Loucy (cell line): ENCODE measurements around the gene THADA.

ENCODE experiments used
- H2AFZ ChIP-seq: fragments of 200-600 bp; sonication (generic); 2 replicates; pipeline ENCODE4 v1.6.0; 2016; ENCODE audit warnings: antibody characterized with exemption, mild to moderate bottlenecking, low read length, moderate library complexity
- H3F3A ChIP-seq: fragments of 200-600 bp; 2 replicates; pipeline ENCODE4 v1.6.0; 2016; ENCODE audit warnings: antibody characterized with exemption, low read depth, mild to moderate bottlenecking
- H3K27me3 ChIP-seq: fragments of 200-600 bp; sonication (generic); 2 replicates; pipeline ENCODE4 v1.6.1; 2014; ENCODE audit warnings: low read length, mild to moderate bottlenecking; ENCODE audit not compliant: insufficient read depth, poor library complexity, severe bottlenecking
- H3K36me3 ChIP-seq: fragments of 200-600 bp; sonication (generic); 2 replicates; pipeline ENCODE4 v1.6.1; 2016; ENCODE audit warnings: low read length; ENCODE audit not compliant: insufficient read depth
- H3K4me1 ChIP-seq: fragments of 200-600 bp; sonication (generic); 2 replicates; pipeline ENCODE4 v1.5.1; 2014; ENCODE audit warnings: low read length, mild to moderate bottlenecking; ENCODE audit not compliant: insufficient read depth, poor library complexity, severe bottlenecking
- H3K4me2 ChIP-seq: fragments of 200-600 bp; sonication (generic); 2 replicates; pipeline ENCODE4 v1.6.0; 2014; ENCODE audit warnings: antibody characterized with exemption, low read length, low read depth, mild to moderate bottlenecking; ENCODE audit not compliant: poor library complexity, severe bottlenecking
- H3K4me3 ChIP-seq: fragments of 200-600 bp; sonication (generic); 2 replicates; pipeline ENCODE4 v1.5.1; 2014; ENCODE audit warnings: low read length, mild to moderate bottlenecking, mixed read lengths; ENCODE audit not compliant: poor library complexity, severe bottlenecking
- H3K79me2 ChIP-seq: fragments of 200-600 bp; sonication (generic); 2 replicates; pipeline ENCODE4 v1.6.1; 2014; ENCODE audit warnings: low read length; ENCODE audit not compliant: insufficient read depth
- H3K9ac ChIP-seq: fragments of 200-600 bp; sonication (generic); 2 replicates; pipeline ENCODE4 v1.6.0; 2014; ENCODE audit warnings: mild to moderate bottlenecking, low read depth, low read length, moderate library complexity; ENCODE audit not compliant: poor library complexity, severe bottlenecking
- H3K9me2 ChIP-seq: fragments of 200-600 bp; sonication (generic); replicated peaks from 2 replicates; pipeline ENCODE4 v1.6.1; 2016; ENCODE audit warnings: low read depth, low read length, mixed read lengths
- H3K9me3 ChIP-seq: fragments of 200-600 bp; sonication (generic); 2 replicates; pipeline ENCODE4 v1.6.1; 2014; ENCODE audit warnings: mild to moderate bottlenecking, antibody characterized with exemption, low read length, low read depth; ENCODE audit not compliant: insufficient read depth
- H4K20me1 ChIP-seq: fragments of 200-600 bp; sonication (generic); 2 replicates; pipeline ENCODE4 v1.6.0; 2014; ENCODE audit warnings: antibody characterized with exemption, low read length, mild to moderate bottlenecking; ENCODE audit not compliant: insufficient read depth, poor library complexity, severe bottlenecking
- CTCF ChIP-seq: fragments of 200-600 bp; sonication (generic); conservative IDR thresholded peaks from 2 replicates; pipeline ENCODE4 v1.5.1; 2014; ENCODE audit warnings: mild to moderate bottlenecking, antibody characterized with exemption, low read length
- EZH2phosphoT487 ChIP-seq: fragments of 200-600 bp; IDR thresholded peaks from 2 replicates; pipeline ENCODE4 v1.6.1; 2018; ENCODE audit warnings: antibody characterized with exemption, mild to moderate bottlenecking, moderate library complexity, borderline replicate concordance

The THADA gene

GRCh38 chr2:43262239-43262638 lies 333.6 kb downstream of the THADA start:
- Histone ChIP-seq H2AFZ (no peak overlapping the region), H3K36me3 (no peaks in the 10 kb centered on the region), H3K9me3 (no peaks in the 10 kb centered on the region)

GRCh38 chr2:43259512-43259911 lies 336.3 kb downstream of the THADA start:
- Histone ChIP-seq H3F3A (no peaks in the 10 kb centered on the region), H3K4me2 (no peak overlapping the region), H4K20me1 (no peaks in the 10 kb centered on the region), H3K27me3 (no peaks in the 10 kb centered on the region), H3K79me2 (no peaks in the 10 kb centered on the region), H3K4me1 (no peaks in the 10 kb centered on the region), H3K4me3 (no peak overlapping the region), H2AFZ (no peak overlapping the region), H3K9ac (no peak overlapping the region), H3K9me3 (no peaks in the 10 kb centered on the region), H3K36me3 (0 out of 2 replicates have a peak, but pooled peaks cover 4% of the 10 kb centered on the region), H3K9me2 (no peaks in the 10 kb centered on the region)
- TF ChIP-seq EZH2phosphoT487 (no peak), CTCF (no peak)

More at GRCh38 chr2:43262239-43262638, 333.6 kb downstream of the THADA start:
- Histone ChIP-seq H3K79me2 (no peaks in the 10 kb centered on the region), H3K27me3 (no peaks in the 10 kb centered on the region), H3F3A (no peaks in the 10 kb centered on the region), H4K20me1 (no peaks in the 10 kb centered on the region), H3K9ac (no peak overlapping the region), H3K4me1 (no peaks in the 10 kb centered on the region), H3K9me2 (no peaks in the 10 kb centered on the region), H3K4me3 (no peak overlapping the region), H3K4me2 (no peak overlapping the region)
- TF ChIP-seq CTCF (no peak), EZH2phosphoT487 (no peak)

GRCh38 chr2:43258547-43259156 lies 337.2 kb downstream of the THADA start:
- H2AFZ ChIP-seq, result no peak overlapping the region
- TF ChIP-seq EZH2phosphoT487, result no peak
- no peak for TF ChIP-seq CTCF
- H3K9me3 ChIP-seq, result no peaks in the 10 kb centered on the region
- H3K9me2 ChIP-seq, result no peaks in the 10 kb centered on the region
- H3K9ac ChIP-seq, result no peak overlapping the region
- H3K27me3 ChIP-seq, result no peaks in the 10 kb centered on the region
- no peak overlapping the region for H3K4me3 ChIP-seq
- no peaks in the 10 kb centered on the region for H3F3A ChIP-seq
- H4K20me1 ChIP-seq, result no peaks in the 10 kb centered on the region
- H3K79me2 ChIP-seq, result no peaks in the 10 kb centered on the region
- no peak overlapping the region for H3K4me2 ChIP-seq
- 0 out of 2 replicates have a peak, but pooled peaks cover 4% of the 10 kb centered on the region for H3K36me3 ChIP-seq
- no peaks in the 10 kb centered on the region for H3K4me1 ChIP-seq
